ACHN (cell line): ENCODE results near the gene HSF4.

Experiments
- DNase-seq: peaks from one replicate; pipeline ENCODE4 v3.0.0-alpha.2; 2015
- in situ Hi-C: cut with HindIII; loops from 2 replicates; pipeline ENCODE4 v1.10.0; 2017; ENCODE audit warnings: low sequenced_read_pairs, low pct_ligation_motif_present, low pct_unique_long_range_greater_than_20kb

The HSF4 gene

GRCh38 chr16:67208154-67208896 lies 43.8 kb downstream of the HSF4 start:
- in situ Hi-C loops: no loop called here
- no peak for DNase-seq

- in situ Hi-C loops: no loop called here
- no peak for DNase-seq
Observed at GRCh38 chr16:67209565-67209964, 45.0 kb downstream of the HSF4 start.

GRCh38 chr16:67210069-67210937 lies 45.8 kb downstream of the HSF4 start:
- no peak for DNase-seq
- in situ Hi-C loops: no loop called here

GRCh38 chr16:67211674-67212073 lies 47.1 kb downstream of the HSF4 start:
- no peak for DNase-seq
- in situ Hi-C loops: no loop called here

- in situ Hi-C loops: no loop called here
- DNase-seq: peak; percentile 19
Observed at GRCh38 chr16:67212766-67213165, 48.2 kb downstream of the HSF4 start.

GRCh38 chr16:67213197-67214019 lies 48.9 kb downstream of the HSF4 start:
- no peak for DNase-seq
- in situ Hi-C loops: no loop called here

- in situ Hi-C loops: no loop called here
- DNase-seq: no peak
Observed at GRCh38 chr16:67215706-67216105, 51.2 kb downstream of the HSF4 start.

- no peak for DNase-seq
- in situ Hi-C loops: no loop called here
Observed at GRCh38 chr16:67216612-67217490, 52.3 kb downstream of the HSF4 start.
